Fibroblast of lung (primary cell): ENCODE data around the gene EGLN1. TPM values are rescaled to one million over a fixed set of nuclear protein-coding genes. Genes with fewer than 3 reads are reported as not detected.
"Not testable (repeated sequence)": the region's sequence is repeated elsewhere in the genome, so short reads cannot be mapped to it uniquely, and the experiment has no call there.

Experiments
- DNase-seq, 2 donors: peaks; one replicate each; pipeline versions ENCODE4 v3.0.0 to v3.0.0-alpha.2; 2010; ENCODE audit warnings: low read depth in 2 of 2
- H2AFZ ChIP-seq: 2 replicates; pipeline ENCODE4 v1.5.1; 2012; ENCODE audit warnings: low read length, control low read depth, inconsistent platforms
- H3K27ac ChIP-seq: 2 replicates; pipeline ENCODE4 v1.5.1; 2011; ENCODE audit warnings: low read length, control low read depth; ENCODE audit not compliant: insufficient read depth
- H3K27me3 ChIP-seq: 2 replicates; pipeline ENCODE4 v1.5.1; 2011; ENCODE audit warnings: mild to moderate bottlenecking, low read length; ENCODE audit not compliant: control insufficient read depth, insufficient read depth
- H3K36me3 ChIP-seq: 2 replicates; pipeline ENCODE4 v1.5.1; 2011; ENCODE audit warnings: low read length; ENCODE audit not compliant: control insufficient read depth, insufficient read depth
- H3K4me1 ChIP-seq: 2 replicates; pipeline ENCODE4 v1.5.1; 2011; ENCODE audit warnings: low read length; ENCODE audit not compliant: control insufficient read depth, insufficient read depth; ENCODE audit errors: extremely low read depth
- H3K4me2 ChIP-seq: 2 replicates; pipeline ENCODE4 v1.5.1; 2011; ENCODE audit warnings: low read length, control low read depth; ENCODE audit not compliant: insufficient read depth; ENCODE audit errors: extremely low read depth
- H3K4me3 ChIP-seq, 4 experiments: fragments of 200-600 bp in 1 of 4; sonication (generic) in 1 of 4; replicated peaks in 1 of 4; 2 replicates each; pipeline ENCODE4 v1.5.1; 2011 to 2016; ENCODE audit warnings: low read length in 4 of 4, low read depth in 3 of 4, mild to moderate bottlenecking in 3 of 4, control low read depth in 2 of 4, inconsistent platforms in 1 of 4, mixed read lengths in 1 of 4; ENCODE audit not compliant: insufficient read depth in 1 of 4; ENCODE audit errors: control extremely low read depth in 1 of 4
- H3K79me2 ChIP-seq: 2 replicates; pipeline ENCODE4 v1.5.1; 2012; ENCODE audit warnings: mild to moderate bottlenecking, low read length, inconsistent platforms; ENCODE audit not compliant: control insufficient read depth, insufficient read depth
- H3K9ac ChIP-seq: 2 replicates; pipeline ENCODE4 v1.5.1; 2011; ENCODE audit warnings: mild to moderate bottlenecking, low read length, control low read depth; ENCODE audit not compliant: insufficient read depth
- H3K9me3 ChIP-seq: 2 replicates; pipeline ENCODE4 v1.5.1; 2012; ENCODE audit warnings: low read depth, low read length; ENCODE audit not compliant: control insufficient read depth, insufficient read depth
- H4K20me1 ChIP-seq: 2 replicates; pipeline ENCODE4 v1.5.1; 2011; ENCODE audit warnings: low read length; ENCODE audit not compliant: control insufficient read depth, insufficient read depth; ENCODE audit errors: extremely low read depth
- EZH2 ChIP-seq: IDR thresholded peaks from 2 replicates; pipeline ENCODE4 v1.5.1; 2012; ENCODE audit warnings: low read length, control low read depth, mild to moderate bottlenecking; ENCODE audit errors: missing control alignments
- polyA plus RNA-seq, 2 donors: library from polyadenylated mRNA; depleted of rRNA in 1 of 2; stranded (reverse) in 1 of 2; unstranded in 1 of 2; fragments of >200 nt; gene quantifications; 2 replicates each; pipeline ENCODE4 v1.2.1, GENCODE V29; 2011 to 2012; ENCODE audit warnings: missing spikeins in 1 of 2
- total RNA-seq: library from RNA; depleted of rRNA; stranded (reverse); fragments of >200 nt; gene quantifications from 2 replicates; pipeline ENCODE4 v1.2.1, GENCODE V29; 2014
- TF ChIP-seq, protein P1 (sequence below), 2 donors: IDR thresholded peaks in 1 of 2; conservative IDR thresholded peaks in 1 of 2; 1 replicate in 1 of 2; 2 replicates in 1 of 2; pipeline ENCODE4 v1.5.1; 2011 to 2012; ENCODE audit warnings: low read length in 2 of 2, control low read depth in 1 of 2, inconsistent platforms in 1 of 2, low read depth in 1 of 2, mild to moderate bottlenecking in 1 of 2

EGLN1 gene
- total and polyA plus RNA-seq, 2 donors (not counting 1 experiment from before 2014, with no cell fraction given): 49.3 to 50.9 TPM

DNA sequence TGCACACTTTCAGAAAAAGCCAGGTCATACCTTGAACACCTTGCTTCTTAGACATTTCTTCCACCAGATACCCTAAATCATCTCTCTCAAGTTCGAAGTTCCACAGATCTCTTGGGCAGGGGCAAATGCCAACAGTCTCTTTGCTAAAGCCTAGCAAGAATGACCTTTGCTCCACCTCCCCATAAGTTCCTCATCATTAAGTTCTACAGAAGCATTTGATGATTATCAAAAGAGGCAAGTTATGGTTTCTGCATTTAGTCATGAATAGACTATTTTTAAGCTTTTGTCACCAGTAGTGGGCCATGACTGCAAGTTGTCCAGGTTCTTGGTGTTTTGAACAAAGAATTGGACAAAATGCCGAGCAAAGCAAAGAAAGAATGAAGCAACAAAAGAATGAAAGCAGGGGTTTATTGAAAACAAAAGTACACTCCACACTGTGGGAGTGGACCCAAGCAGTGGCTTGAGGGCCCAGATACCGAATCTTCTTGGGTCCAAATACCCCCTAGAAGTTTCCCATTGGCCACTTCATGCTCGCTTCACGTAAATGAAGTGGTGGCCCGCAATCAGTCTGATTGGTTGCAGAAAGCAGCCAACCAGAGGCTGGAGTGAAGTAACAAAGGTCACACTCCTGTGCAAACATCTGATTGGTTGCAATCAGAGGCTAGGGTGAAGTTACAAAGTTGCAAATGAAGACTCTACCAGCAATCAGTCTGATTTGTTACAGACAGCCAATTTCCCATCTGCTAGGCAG, 9.8 kb upstream of the EGLN1 start:
- Histone ChIP-seq H3K27ac (no peak overlapping the region), H3K4me2 (no peak overlapping the region), H3K36me3 (no peaks in the 10 kb centered on the region), H3K27me3 (no peaks in the 10 kb centered on the region), H3K79me2 (no peaks in the 10 kb centered on the region), H4K20me1 (no peaks in the 10 kb centered on the region), H3K4me1 (no peaks in the 10 kb centered on the region), H3K9me3 (no peaks in the 10 kb centered on the region), H2AFZ (no peak overlapping the region), H3K9ac (no peak overlapping the region), H3K4me3 (no peak overlapping the region)
- DNase-seq: no peak
- TF ChIP-seq EZH2: no peak
- TF ChIP-seq, protein P1, sequence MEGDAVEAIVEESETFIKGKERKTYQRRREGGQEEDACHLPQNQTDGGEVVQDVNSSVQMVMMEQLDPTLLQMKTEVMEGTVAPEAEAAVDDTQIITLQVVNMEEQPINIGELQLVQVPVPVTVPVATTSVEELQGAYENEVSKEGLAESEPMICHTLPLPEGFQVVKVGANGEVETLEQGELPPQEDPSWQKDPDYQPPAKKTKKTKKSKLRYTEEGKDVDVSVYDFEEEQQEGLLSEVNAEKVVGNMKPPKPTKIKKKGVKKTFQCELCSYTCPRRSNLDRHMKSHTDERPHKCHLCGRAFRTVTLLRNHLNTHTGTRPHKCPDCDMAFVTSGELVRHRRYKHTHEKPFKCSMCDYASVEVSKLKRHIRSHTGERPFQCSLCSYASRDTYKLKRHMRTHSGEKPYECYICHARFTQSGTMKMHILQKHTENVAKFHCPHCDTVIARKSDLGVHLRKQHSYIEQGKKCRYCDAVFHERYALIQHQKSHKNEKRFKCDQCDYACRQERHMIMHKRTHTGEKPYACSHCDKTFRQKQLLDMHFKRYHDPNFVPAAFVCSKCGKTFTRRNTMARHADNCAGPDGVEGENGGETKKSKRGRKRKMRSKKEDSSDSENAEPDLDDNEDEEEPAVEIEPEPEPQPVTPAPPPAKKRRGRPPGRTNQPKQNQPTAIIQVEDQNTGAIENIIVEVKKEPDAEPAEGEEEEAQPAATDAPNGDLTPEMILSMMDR (conservative IDR thresholded peaks at IDR 0.05 in 1 of 2, IDR thresholded peaks at IDR 0.05 in 1 of 2; ENCODE audit: low read depth in 1 of 2, low read length in 2 of 2): no peak

DNA sequence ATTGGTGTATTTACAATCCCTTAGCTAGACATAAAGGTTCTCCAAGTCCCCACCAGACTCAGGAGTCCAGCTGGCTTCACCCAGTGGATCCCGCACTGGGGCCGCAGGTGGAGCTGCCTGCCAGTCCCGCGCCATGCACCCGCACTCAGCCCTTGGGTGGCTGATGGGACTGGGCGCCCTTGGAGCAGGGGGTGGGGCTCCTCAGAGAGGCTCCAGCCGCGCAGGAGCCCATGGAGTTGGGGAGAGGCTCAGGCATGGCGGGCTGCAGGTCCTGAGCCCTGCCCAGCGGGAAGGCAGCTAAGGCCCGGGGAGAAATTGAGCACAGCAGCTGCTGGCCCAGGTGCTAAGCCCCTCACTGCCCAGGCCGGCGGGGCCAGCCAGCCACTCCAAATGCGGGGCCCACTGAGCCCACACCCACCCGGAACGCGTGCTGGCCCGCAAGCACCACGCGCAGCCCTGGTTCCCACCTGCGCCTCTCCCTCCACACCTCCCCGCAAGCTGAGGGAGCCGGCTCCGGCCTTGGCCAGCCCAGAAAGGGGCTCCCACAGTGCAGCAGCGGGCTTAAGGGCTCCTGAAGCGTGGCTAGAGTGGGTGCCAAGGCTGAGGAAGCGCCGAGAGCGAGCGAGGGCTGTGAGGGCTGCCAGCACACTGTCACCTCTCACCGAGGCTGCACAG, 8.7 kb upstream of the EGLN1 start:
- H3K4me1 ChIP-seq, H4K20me1 ChIP-seq, DNase-seq, H3K79me2 ChIP-seq, H3K27ac ChIP-seq, H3K4me2 ChIP-seq, H3K36me3 ChIP-seq, H3K9me3 ChIP-seq, H3K4me3 ChIP-seq, H3K27me3 ChIP-seq, H3K9ac ChIP-seq, H2AFZ ChIP-seq: not testable (repeated sequence)

DNA sequence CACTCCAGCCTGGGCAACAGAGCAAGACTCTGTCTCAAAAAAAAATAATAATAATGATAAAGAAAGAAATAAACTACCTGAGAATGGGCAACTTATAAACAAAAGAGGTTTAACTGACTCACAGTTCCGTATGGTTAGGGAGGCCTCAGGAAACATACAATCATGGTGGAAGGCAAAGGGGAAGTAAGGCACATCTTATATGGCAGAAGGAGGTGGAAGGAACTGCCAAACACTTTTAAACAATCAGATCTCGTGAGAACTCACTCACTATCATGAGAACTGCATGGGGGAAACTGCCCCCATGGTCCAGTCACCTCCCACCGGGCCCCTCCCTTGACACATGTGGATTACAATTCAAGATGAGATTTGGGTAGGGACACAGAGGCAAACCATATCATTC, 6.3 kb upstream of the EGLN1 start:
- no peaks in the 10 kb centered on the region for H3K27me3 ChIP-seq
- TF ChIP-seq, protein P1 (conservative IDR thresholded peaks at IDR 0.05 in 1 of 2, IDR thresholded peaks at IDR 0.05 in 1 of 2; ENCODE audit: low read depth in 1 of 2, low read length in 2 of 2): no peak
- no peak for TF ChIP-seq EZH2
- H3K36me3 ChIP-seq: no peaks in the 10 kb centered on the region
- H4K20me1 ChIP-seq: no peaks in the 10 kb centered on the region
- no peak overlapping the region for H2AFZ ChIP-seq
- no peak overlapping the region for H3K4me2 ChIP-seq
- no peaks in the 10 kb centered on the region for H3K9me3 ChIP-seq
- no peaks in the 10 kb centered on the region for H3K4me1 ChIP-seq
- no peaks in the 10 kb centered on the region for H3K79me2 ChIP-seq
- H3K9ac ChIP-seq: no peak overlapping the region
- no peak overlapping the region for H3K4me3 ChIP-seq
- DNase-seq: no peak
- no peak overlapping the region for H3K27ac ChIP-seq
